H9 (cell line): ENCODE results near the gene ERF. TPM values are rescaled to one million over a fixed set of nuclear protein-coding genes. Genes with fewer than 3 reads are reported as not detected.
A peak's percentile ranks its signal among the peaks of the same experiment; 100 is the strongest.

Source experiments
- DNase-seq: peaks from one replicate; pipeline ENCODE4 v3.0.0-alpha.2; 2017
- H2AFZ ChIP-seq: one replicate; pipeline ENCODE4 v1.6.1; 2013; ENCODE audit warnings: mild to moderate bottlenecking, low read length, control low read depth, moderate library complexity
- H2AK5ac ChIP-seq: 2 replicates; pipeline ENCODE4 v1.6.1; 2013; ENCODE audit warnings: low read length, control low read depth, mixed read lengths; ENCODE audit not compliant: insufficient read length
- H2BK120ac ChIP-seq: one replicate; pipeline ENCODE4 v1.6.1; 2013; ENCODE audit warnings: low read depth, mild to moderate bottlenecking, low read length, control low read depth, inconsistent platforms; ENCODE audit not compliant: poor library complexity, severe bottlenecking
- H2BK12ac ChIP-seq: 2 replicates; pipeline ENCODE4 v1.6.1; 2013; ENCODE audit warnings: low read length, control low read depth, mixed read lengths, low read depth; ENCODE audit not compliant: insufficient read length
- H2BK15ac ChIP-seq: 2 replicates; pipeline ENCODE4 v1.6.1; 2013; ENCODE audit warnings: low read depth, low read length, control low read depth
- H2BK20ac ChIP-seq: one replicate; pipeline ENCODE4 v1.6.1; 2013; ENCODE audit warnings: low read depth, mild to moderate bottlenecking, low read length, control low read depth, inconsistent platforms; ENCODE audit not compliant: poor library complexity, severe bottlenecking
- H2BK5ac ChIP-seq: 2 replicates; pipeline ENCODE4 v1.6.1; 2013; ENCODE audit warnings: low read length, control low read depth, mixed read lengths; ENCODE audit not compliant: insufficient read length
- H3K14ac ChIP-seq: 2 replicates; pipeline ENCODE4 v1.6.1; 2013; ENCODE audit warnings: low read length, control low read depth; ENCODE audit not compliant: insufficient read depth
- H3K18ac ChIP-seq: 2 replicates; pipeline ENCODE4 v1.6.1; 2013; ENCODE audit warnings: low read depth, mild to moderate bottlenecking, mixed read lengths, low read length, control low read depth; ENCODE audit not compliant: insufficient read length
- H3K23ac ChIP-seq: 2 replicates; pipeline ENCODE4 v1.6.1; 2013; ENCODE audit warnings: low read length, control low read depth, mixed read lengths, low read depth; ENCODE audit not compliant: insufficient read length
- H3K23me2 ChIP-seq: 2 replicates; pipeline ENCODE4 v1.6.1; 2013; ENCODE audit warnings: low read depth, mild to moderate bottlenecking, mixed read lengths, low read length, control low read depth; ENCODE audit not compliant: insufficient read length, poor library complexity, severe bottlenecking
- H3K27ac ChIP-seq: 2 replicates; pipeline ENCODE4 v1.5.1; 2013; ENCODE audit warnings: low read length, control low read depth, mixed read lengths, low read depth; ENCODE audit not compliant: insufficient read length
- H3K27me3 ChIP-seq: 2 replicates; pipeline ENCODE4 v1.6.1; 2013; ENCODE audit warnings: low read length, control low read depth, inconsistent platforms; ENCODE audit not compliant: insufficient read depth
- H3K4ac ChIP-seq: 2 replicates; pipeline ENCODE4 v1.6.1; 2013; ENCODE audit warnings: low read depth, mild to moderate bottlenecking, control low read depth, inconsistent platforms, low read length, moderate library complexity
- H3K4me1 ChIP-seq: 2 replicates; pipeline ENCODE4 v1.6.1; 2013; ENCODE audit warnings: low read length, control low read depth, inconsistent platforms; ENCODE audit not compliant: insufficient read depth
- H3K4me2 ChIP-seq: 2 replicates; pipeline ENCODE4 v1.6.1; 2013; ENCODE audit warnings: low read length, control low read depth, mixed read lengths; ENCODE audit not compliant: insufficient read length, insufficient read depth
- H3K56ac ChIP-seq: 2 replicates; pipeline ENCODE4 v1.6.1; 2013; ENCODE audit warnings: low read depth, mild to moderate bottlenecking, mixed read lengths, low read length, control low read depth; ENCODE audit not compliant: insufficient read length
- H3K79me1 ChIP-seq: 2 replicates; pipeline ENCODE4 v1.6.1; 2013; ENCODE audit warnings: low read depth, mild to moderate bottlenecking, moderate library complexity, low read length, control low read depth, inconsistent platforms; ENCODE audit not compliant: insufficient read depth, poor library complexity, severe bottlenecking
- H3K79me2 ChIP-seq: 2 replicates; pipeline ENCODE4 v1.6.1; 2013; ENCODE audit warnings: low read length, control low read depth, inconsistent platforms; ENCODE audit not compliant: insufficient read depth
- H3K9ac ChIP-seq: 2 replicates; pipeline ENCODE4 v1.6.1; 2013; ENCODE audit warnings: low read length, control low read depth, mixed read lengths; ENCODE audit not compliant: insufficient read length; ENCODE audit errors: extremely low read depth
- H3K9me3 ChIP-seq: one replicate; pipeline ENCODE4 v1.6.1; 2013; ENCODE audit warnings: low read depth, low read length, inconsistent platforms; ENCODE audit not compliant: control insufficient read depth
- H3T11ph ChIP-seq: one replicate; pipeline ENCODE4 v1.6.1; 2013; ENCODE audit warnings: mild to moderate bottlenecking, low read length, control low read depth, inconsistent platforms
- H4K20me1 ChIP-seq: one replicate; pipeline ENCODE4 v1.6.1; 2013; ENCODE audit not compliant: control insufficient read depth, insufficient read length, insufficient read depth
- H4K5ac ChIP-seq: 2 replicates; pipeline ENCODE4 v1.6.1; 2013; ENCODE audit warnings: low read depth, mild to moderate bottlenecking, mixed read lengths, low read length, control low read depth; ENCODE audit not compliant: insufficient read length
- H4K8ac ChIP-seq: replicated peaks from 2 replicates; pipeline ENCODE4 v1.6.1; 2013; ENCODE audit warnings: low read length, control low read depth, mixed read lengths, low read depth; ENCODE audit not compliant: insufficient read length
- H4K91ac ChIP-seq: 2 replicates; pipeline ENCODE4 v1.6.1; 2013; ENCODE audit warnings: low read depth, mild to moderate bottlenecking, moderate library complexity, mixed read lengths, low read length, control low read depth; ENCODE audit not compliant: insufficient read length
- H3K27ac Mint-ChIP-seq, 3 experiments: 2 replicates in 2 of 3; 3 replicates in 1 of 3; pipeline ENCODE4 v1.8.0; 2020 to 2021; ENCODE audit warnings: mixed read lengths in 3 of 3, mild to moderate bottlenecking in 1 of 3, moderate library complexity in 1 of 3
- H3K27me3 Mint-ChIP-seq: 2 replicates; pipeline ENCODE4 v1.8.0; 2021; ENCODE audit warnings: low read depth, mild to moderate bottlenecking, moderate library complexity, mixed read lengths
- H3K36me3 Mint-ChIP-seq, 3 experiments: 2 replicates in 2 of 3; 3 replicates in 1 of 3; pipeline ENCODE4 v1.8.0; 2020 to 2021; ENCODE audit warnings: low read depth in 3 of 3, mixed read lengths in 3 of 3; ENCODE audit not compliant: insufficient read depth in 1 of 3
- H3K4me1 Mint-ChIP-seq, 2 experiments: 2 replicates each; pipeline ENCODE4 v1.8.0; 2020; ENCODE audit warnings: mixed read lengths in 2 of 2
- H3K4me3 Mint-ChIP-seq, 2 experiments: 2 replicates in 1 of 2; 3 replicates in 1 of 2; pipeline ENCODE4 v1.8.0; 2020 to 2021; ENCODE audit warnings: mild to moderate bottlenecking in 2 of 2, mixed read lengths in 2 of 2, moderate library complexity in 1 of 2
- H3K9me3 Mint-ChIP-seq, 2 experiments: 2 replicates in 1 of 2; 3 replicates in 1 of 2; pipeline ENCODE4 v1.8.0; 2020; ENCODE audit warnings: mild to moderate bottlenecking in 2 of 2, mixed read lengths in 2 of 2, moderate library complexity in 1 of 2
- CTCF ChIP-seq: fragments of 200-600 bp; sonication (generic); conservative IDR thresholded peaks from 3 replicates; pipeline ENCODE4 v1.8.0; 2021; ENCODE audit warnings: antibody characterized with exemption, mild to moderate bottlenecking
- WGBS: extraction: QIAGEN DNeasy Blood & Tissue Kit; methylation state at CpG from one replicate; pipeline ENCODE4 v1.1.7; 2013; ENCODE audit warnings: missing lambda C conversion rate, low lambda C conversion rate, mixed read lengths; ENCODE audit not compliant: insufficient read length; ENCODE audit errors: extremely low coverage; 5-methylcytosine and 5-hydroxymethylcytosine counted together
- long read RNA-seq: library from polyadenylated mRNA; unstranded; transcript quantifications from one replicate; pipeline ENCODE4 v2.0.0, GENCODE V29; 2020
- total RNA-seq: library from RNA; stranded (reverse); gene quantifications from 2 replicates; pipeline ENCODE4 v1.2.1, GENCODE V29; 2021

Gene ERF
- 120 and 126 TPM in 2 replicates for total RNA-seq
- long read RNA-seq, result 0 reads

GRCh38 chr19:42254850-42255765, at the start of gene ERF:
Gene ERF (minus strand): TSS chr19:42255128. CDS start chr19:42254999, 129 bp downstream.
- Histone ChIP-seq H4K5ac (no peak within 1 kb of the TSS), H3K79me2 (peaks cover 5% of the 10 kb centered on the region; the same call in 1 of the 2 replicates), H3K14ac (peak within 1 kb of the TSS; percentile 96), H4K91ac (no peak within 1 kb of the TSS), H3K27ac (no peak within 1 kb of the TSS), H2BK120ac (peak within 1 kb of the TSS; percentile 53), H3K4me2 (peak within 1 kb of the TSS; percentile 61), H4K20me1 (no peaks in the 10 kb centered on the region), H2BK15ac (no peak within 1 kb of the TSS), H3T11ph (no peak within 1 kb of the TSS), H3K18ac (peak within 1 kb of the TSS; percentile 88), H3K27me3 (no peaks in the 10 kb centered on the region), H3K23me2 (peaks cover 14% of the 10 kb centered on the region), H3K9me3 (no peaks in the 10 kb centered on the region), H3K56ac (no peak within 1 kb of the TSS), H2BK12ac (no peak within 1 kb of the TSS), H2BK20ac (no peak within 1 kb of the TSS), H3K23ac (no peak within 1 kb of the TSS), H2AFZ (no peak within 1 kb of the TSS), H2BK5ac (no peak within 1 kb of the TSS), H3K4me1 (peaks cover 6% of the 10 kb centered on the region; the same call in 1 of the 2 replicates), H3K4ac (no peak within 1 kb of the TSS; the same call in 1 of the 2 replicates), H2AK5ac (no peak within 1 kb of the TSS), H4K8ac (no peak within 1 kb of the TSS), H3K79me1 (no peaks in the 10 kb centered on the region), H3K9ac (peak within 1 kb of the TSS; percentile 70)
- no peaks in the 10 kb centered on the region for H3K9me3 Mint-ChIP-seq
- peaks cover 19% of the 10 kb centered on the region for H3K27me3 Mint-ChIP-seq
- peak within 1 kb of the TSS; percentile 81 to 94 (median 90); a peak in 4 of 7 replicates for H3K27ac Mint-ChIP-seq
- no peak for TF ChIP-seq CTCF
- peaks cover 22 to 37% of the 10 kb centered on the region in 2 experiments for H3K4me1 Mint-ChIP-seq
- peak; percentile 93 for DNase-seq
- no CpG with 5 or more reads among the region's 75 CpGs for WGBS
- H3K4me3 Mint-ChIP-seq, result peak within 1 kb of the TSS; percentile 76 to 81
- peaks cover 2 to 7% (median 4%) of the 10 kb centered on the region in 3 experiments; a peak in 3 of 7 replicates for H3K36me3 Mint-ChIP-seq
